ENCODE results near the gene OR51V1. TPM values are rescaled to one million over a fixed set of nuclear protein-coding genes. Genes with fewer than 3 reads are reported as not detected.

The OR51V1 gene
- total and polyA plus RNA-seq, 10 of the 15 experiments (the other 5 are each of a cell fraction or from before 2014, with no cell fraction given): not detected

DNA sequence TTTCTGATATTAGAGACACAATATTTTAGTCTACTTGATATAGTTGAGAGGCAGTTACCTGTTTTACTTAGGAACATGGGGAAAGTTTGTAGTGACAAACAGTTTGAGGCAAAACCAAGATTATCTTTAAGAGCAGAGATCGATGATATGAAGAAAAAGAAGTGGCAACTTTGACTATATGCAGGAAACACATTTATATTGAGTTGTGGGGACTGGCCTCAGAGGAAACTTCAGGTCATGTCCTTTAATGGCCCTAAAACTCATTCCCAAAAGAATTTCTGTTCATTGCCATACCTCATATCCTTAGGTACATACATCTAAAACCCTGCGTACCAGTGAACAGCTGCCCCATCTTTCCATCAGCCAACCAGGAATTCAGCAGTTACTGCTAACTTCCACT is 44.7 kb upstream of the OR51V1 start (continued):
- TF ChIP-seq HSF1 (IDR thresholded peaks at IDR 0.05; ENCODE audit: low read depth, low read length) (no peak), SUZ12 (IDR thresholded peaks at IDR 0.05; ENCODE audit: unreplicated experiment) (no peak), BRCA1 (IDR thresholded peaks at IDR 0.05; ENCODE audit: low read depth, low read length) (no peak), CEBPB (IDR thresholded peaks at IDR 0.05; ENCODE audit: borderline replicate concordance in 1 of 2, low read depth in 2 of 2, low read length in 2 of 2) (no peak), GATAD2B (conservative IDR thresholded peaks at IDR 0.05; ENCODE audit: low read depth) (no peak), STAT3 (IDR thresholded peaks at IDR 0.05; ENCODE audit: low read depth, low read length) (no peak), TAF1 (IDR thresholded peaks at IDR 0.05; ENCODE audit: borderline replicate concordance, low read depth, low read length) (no peak)
- TF ChIP-seq, protein P1, sequence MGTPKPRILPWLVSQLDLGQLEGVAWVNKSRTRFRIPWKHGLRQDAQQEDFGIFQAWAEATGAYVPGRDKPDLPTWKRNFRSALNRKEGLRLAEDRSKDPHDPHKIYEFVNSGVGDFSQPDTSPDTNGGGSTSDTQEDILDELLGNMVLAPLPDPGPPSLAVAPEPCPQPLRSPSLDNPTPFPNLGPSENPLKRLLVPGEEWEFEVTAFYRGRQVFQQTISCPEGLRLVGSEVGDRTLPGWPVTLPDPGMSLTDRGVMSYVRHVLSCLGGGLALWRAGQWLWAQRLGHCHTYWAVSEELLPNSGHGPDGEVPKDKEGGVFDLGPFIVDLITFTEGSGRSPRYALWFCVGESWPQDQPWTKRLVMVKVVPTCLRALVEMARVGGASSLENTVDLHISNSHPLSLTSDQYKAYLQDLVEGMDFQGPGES (IDR thresholded peaks at IDR 0.05): no peak
- TF ChIP-seq, protein P2, sequence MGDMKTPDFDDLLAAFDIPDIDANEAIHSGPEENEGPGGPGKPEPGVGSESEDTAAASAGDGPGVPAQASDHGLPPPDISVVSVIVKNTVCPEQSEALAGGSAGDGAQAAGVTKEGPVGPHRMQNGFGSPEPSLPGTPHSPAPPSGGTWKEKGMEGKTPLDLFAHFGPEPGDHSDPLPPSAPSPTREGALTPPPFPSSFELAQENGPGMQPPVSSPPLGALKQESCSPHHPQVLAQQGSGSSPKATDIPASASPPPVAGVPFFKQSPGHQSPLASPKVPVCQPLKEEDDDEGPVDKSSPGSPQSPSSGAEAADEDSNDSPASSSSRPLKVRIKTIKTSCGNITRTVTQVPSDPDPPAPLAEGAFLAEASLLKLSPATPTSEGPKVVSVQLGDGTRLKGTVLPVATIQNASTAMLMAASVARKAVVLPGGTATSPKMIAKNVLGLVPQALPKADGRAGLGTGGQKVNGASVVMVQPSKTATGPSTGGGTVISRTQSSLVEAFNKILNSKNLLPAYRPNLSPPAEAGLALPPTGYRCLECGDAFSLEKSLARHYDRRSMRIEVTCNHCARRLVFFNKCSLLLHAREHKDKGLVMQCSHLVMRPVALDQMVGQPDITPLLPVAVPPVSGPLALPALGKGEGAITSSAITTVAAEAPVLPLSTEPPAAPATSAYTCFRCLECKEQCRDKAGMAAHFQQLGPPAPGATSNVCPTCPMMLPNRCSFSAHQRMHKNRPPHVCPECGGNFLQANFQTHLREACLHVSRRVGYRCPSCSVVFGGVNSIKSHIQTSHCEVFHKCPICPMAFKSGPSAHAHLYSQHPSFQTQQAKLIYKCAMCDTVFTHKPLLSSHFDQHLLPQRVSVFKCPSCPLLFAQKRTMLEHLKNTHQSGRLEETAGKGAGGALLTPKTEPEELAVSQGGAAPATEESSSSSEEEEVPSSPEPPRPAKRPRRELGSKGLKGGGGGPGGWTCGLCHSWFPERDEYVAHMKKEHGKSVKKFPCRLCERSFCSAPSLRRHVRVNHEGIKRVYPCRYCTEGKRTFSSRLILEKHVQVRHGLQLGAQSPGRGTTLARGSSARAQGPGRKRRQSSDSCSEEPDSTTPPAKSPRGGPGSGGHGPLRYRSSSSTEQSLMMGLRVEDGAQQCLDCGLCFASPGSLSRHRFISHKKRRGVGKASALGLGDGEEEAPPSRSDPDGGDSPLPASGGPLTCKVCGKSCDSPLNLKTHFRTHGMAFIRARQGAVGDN (IDR thresholded peaks at IDR 0.05): no peak
